WERI-Rb-1 (cell line): Measurements from ENCODE around the gene ZNF124.

Source experiments
- DNase-seq: peaks from one replicate; pipeline ENCODE4 v3.0.0-alpha.2; 2020
- H3K27ac ChIP-seq: fragments of 250-450 bp; sonication (Bioruptor Pico); 2 replicates; pipeline ENCODE4 v1.5.1; 2020; ENCODE audit warnings: mild to moderate bottlenecking, moderate library complexity
- H3K27me3 ChIP-seq: fragments of 250-450 bp; sonication (Bioruptor Pico); 2 replicates; pipeline ENCODE4 v1.5.1; 2021; ENCODE audit warnings: mild to moderate bottlenecking, low read depth, moderate library complexity; ENCODE audit not compliant: insufficient read depth, severe bottlenecking
- H3K36me3 ChIP-seq: fragments of 250-450 bp; sonication (Bioruptor Pico); 2 replicates; pipeline ENCODE4 v1.5.1; 2020; ENCODE audit warnings: mild to moderate bottlenecking, moderate library complexity
- H3K4me3 ChIP-seq: 2 replicates; pipeline ENCODE4 v1.5.1; 2011; ENCODE audit warnings: low read depth, mild to moderate bottlenecking, control low read depth, low read length
- H3K9me3 ChIP-seq: fragments of 250-450 bp; sonication (Bioruptor Pico); 2 replicates; pipeline ENCODE4 v1.5.1; 2021; ENCODE audit warnings: mild to moderate bottlenecking, moderate library complexity; ENCODE audit not compliant: severe bottlenecking
- TF ChIP-seq, protein P1 (sequence below): IDR thresholded peaks from 2 replicates; pipeline ENCODE4 v1.5.1; 2011; ENCODE audit warnings: low read depth, mild to moderate bottlenecking, control low read depth, inconsistent platforms, low read length

The ZNF124 gene

DNA sequence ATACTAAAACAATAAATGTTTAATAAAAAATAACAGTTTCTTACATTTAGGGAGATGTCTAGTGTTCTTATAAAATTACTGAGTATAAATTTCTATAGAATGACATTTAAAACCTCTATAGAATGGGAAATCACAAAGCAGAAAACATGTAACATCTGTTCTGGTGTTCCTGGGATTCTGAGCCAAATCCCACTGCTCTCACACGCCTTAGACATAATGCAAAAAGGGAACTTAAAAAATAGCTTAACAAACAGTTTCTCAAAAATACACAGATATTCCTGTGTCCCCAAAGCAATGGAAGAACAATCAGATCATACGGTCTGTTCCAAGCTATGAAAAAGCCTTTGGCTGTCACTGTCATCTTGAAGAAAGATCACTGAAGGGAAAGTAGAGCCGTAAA is 27.0 kb upstream of the ZNF124 start:
- H3K9me3 ChIP-seq: peaks cover 2% of the 10 kb centered on the region
- H3K27ac ChIP-seq: no peak overlapping the region

DNA sequence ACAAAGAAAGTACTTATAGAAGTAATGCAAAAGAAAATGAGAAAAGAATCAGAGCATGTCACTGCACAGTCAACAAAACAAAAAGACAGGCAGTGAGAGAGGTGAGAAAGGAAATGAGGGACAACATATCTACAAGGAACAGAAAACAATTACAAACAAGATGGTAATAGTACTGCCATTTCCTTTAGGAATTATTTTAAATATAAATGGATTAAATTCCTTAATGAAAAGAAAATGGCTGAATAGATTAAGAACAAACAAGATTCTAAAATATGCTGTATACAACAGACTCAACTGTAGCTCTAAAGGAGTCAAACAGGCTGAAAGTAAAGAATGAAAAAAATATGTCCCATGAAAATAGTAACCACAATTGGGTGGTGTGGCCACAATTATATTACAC is 22.1 kb upstream of the ZNF124 start:
- no peak for DNase-seq
- peaks cover 14% of the 10 kb centered on the region for H3K9me3 ChIP-seq
- no peak overlapping the region for H3K27ac ChIP-seq
- H3K4me3 ChIP-seq: no peak overlapping the region
- no peaks in the 10 kb centered on the region for H3K27me3 ChIP-seq
- TF ChIP-seq, protein P1, sequence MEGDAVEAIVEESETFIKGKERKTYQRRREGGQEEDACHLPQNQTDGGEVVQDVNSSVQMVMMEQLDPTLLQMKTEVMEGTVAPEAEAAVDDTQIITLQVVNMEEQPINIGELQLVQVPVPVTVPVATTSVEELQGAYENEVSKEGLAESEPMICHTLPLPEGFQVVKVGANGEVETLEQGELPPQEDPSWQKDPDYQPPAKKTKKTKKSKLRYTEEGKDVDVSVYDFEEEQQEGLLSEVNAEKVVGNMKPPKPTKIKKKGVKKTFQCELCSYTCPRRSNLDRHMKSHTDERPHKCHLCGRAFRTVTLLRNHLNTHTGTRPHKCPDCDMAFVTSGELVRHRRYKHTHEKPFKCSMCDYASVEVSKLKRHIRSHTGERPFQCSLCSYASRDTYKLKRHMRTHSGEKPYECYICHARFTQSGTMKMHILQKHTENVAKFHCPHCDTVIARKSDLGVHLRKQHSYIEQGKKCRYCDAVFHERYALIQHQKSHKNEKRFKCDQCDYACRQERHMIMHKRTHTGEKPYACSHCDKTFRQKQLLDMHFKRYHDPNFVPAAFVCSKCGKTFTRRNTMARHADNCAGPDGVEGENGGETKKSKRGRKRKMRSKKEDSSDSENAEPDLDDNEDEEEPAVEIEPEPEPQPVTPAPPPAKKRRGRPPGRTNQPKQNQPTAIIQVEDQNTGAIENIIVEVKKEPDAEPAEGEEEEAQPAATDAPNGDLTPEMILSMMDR: no peak
- peaks cover 37% of the 10 kb centered on the region for H3K36me3 ChIP-seq

More for the DNA sequence above, 27.0 kb upstream of the ZNF124 start:
- H3K4me3 ChIP-seq: no peak overlapping the region
- peaks cover 33% of the 10 kb centered on the region for H3K36me3 ChIP-seq
- H3K27me3 ChIP-seq: no peaks in the 10 kb centered on the region
- TF ChIP-seq, protein P1: no peak
- no peak for DNase-seq

DNA sequence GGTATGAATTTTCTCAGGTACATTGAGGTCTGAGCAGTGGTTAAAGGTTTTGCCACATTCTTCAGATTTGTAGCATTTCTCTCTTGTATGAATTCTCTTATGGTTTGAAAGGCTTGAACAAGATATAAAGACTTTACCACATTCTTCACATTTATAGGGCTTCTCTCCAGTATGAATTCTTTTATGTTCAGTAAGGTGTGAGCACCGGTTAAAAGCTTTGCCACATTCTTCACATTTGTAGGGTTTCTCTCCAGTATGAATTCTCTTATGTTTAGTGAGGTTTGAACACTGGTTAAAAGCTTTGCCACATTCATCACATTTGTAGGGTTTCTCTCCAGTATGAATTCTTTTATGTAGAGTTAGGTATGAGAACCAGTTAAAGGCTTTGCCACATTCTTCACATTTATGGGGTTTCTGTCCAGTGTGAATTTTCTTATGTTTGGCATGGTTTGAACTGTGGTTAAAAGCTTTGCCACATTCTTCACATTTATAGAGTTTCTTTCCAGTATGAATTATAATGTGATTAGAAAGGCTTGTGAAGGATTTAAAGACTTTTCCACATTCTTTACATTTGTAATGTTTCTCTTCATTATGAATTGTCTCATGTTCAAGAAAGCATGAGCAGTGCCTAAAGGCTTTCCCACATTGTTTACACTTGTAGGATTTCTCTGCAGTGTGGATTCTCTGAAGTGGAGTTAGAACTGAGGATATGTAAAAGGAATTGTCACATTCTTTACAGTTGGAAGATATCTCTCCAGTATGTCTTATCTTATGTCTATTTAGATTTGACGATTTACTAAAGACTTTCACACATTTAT is 18.4 kb upstream of the ZNF124 start:
- H3K4me3 ChIP-seq: no peak overlapping the region

DNA sequence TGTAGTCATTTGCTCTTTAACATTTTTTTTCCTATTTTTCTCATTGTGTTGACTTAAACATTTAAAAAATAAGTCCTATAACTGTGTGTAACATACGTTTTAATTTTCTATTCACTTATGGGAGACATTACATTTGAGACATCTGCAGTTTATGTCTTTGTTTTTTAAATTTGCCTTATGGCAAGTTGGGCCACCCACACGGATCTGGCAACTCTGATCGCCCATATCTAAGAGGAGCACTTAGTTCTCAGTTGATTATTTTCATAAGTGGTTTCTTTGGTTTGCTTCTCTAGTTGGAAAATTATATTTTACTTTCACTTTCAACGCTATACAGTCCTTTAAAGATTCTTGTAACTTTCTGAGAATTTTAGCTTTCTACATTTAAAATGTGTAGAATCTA is 13.8 kb upstream of the ZNF124 start:
- Histone ChIP-seq H3K9me3 (peaks cover 9% of the 10 kb centered on the region), H3K36me3 (peaks cover 14% of the 10 kb centered on the region), H3K4me3 (no peak overlapping the region), H3K27me3 (no peaks in the 10 kb centered on the region), H3K27ac (no peak overlapping the region)
- no peak for DNase-seq
- TF ChIP-seq, protein P1: no peak

More for the DNA sequence above, 18.4 kb upstream of the ZNF124 start:
- no peaks in the 10 kb centered on the region for H3K27me3 ChIP-seq
- DNase-seq: no peak
- no peak overlapping the region for H3K27ac ChIP-seq
- TF ChIP-seq, protein P1: no peak
- H3K9me3 ChIP-seq: peaks cover 14% of the 10 kb centered on the region
- H3K36me3 ChIP-seq: peaks cover 33% of the 10 kb centered on the region

DNA sequence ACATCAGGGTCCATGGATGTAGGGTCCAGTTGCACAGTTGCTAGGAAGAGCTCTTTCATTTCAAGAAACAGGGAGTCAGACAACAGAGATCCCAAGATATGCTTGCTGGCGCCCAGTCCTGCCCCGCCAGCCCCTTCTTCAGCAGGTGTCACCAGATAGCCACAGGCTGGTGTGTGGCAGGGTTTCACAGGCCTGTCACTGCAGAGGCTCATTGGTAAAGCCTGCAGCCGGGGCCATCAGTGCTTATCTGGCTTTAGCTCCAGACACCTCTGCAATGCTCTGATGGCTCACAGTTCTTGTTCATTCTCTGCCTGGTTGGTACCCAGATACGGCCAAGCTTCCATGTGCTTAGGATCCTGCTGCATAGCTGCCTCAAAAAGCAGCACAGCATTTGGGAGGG is 12.4 kb upstream of the ZNF124 start:
- H3K4me3 ChIP-seq: no peak overlapping the region

More for the DNA sequence above, 12.4 kb upstream of the ZNF124 start:
- Histone ChIP-seq H3K27ac (no peak overlapping the region), H3K9me3 (no peaks in the 10 kb centered on the region), H3K27me3 (no peaks in the 10 kb centered on the region), H3K36me3 (peaks cover 5% of the 10 kb centered on the region)
- TF ChIP-seq, protein P1: no peak
- no peak for DNase-seq
